ENCODE measurements around the gene PRKCA. TPM values are rescaled to one million over a fixed set of nuclear protein-coding genes. Genes with fewer than 3 reads are reported as not detected.

Gene PRKCA
- total and polyA plus RNA-seq, 2 donors (not counting 3 experiments of a cell fraction or from before 2014, with no cell fraction given), result 7.5 to 34.2 TPM

DNA sequence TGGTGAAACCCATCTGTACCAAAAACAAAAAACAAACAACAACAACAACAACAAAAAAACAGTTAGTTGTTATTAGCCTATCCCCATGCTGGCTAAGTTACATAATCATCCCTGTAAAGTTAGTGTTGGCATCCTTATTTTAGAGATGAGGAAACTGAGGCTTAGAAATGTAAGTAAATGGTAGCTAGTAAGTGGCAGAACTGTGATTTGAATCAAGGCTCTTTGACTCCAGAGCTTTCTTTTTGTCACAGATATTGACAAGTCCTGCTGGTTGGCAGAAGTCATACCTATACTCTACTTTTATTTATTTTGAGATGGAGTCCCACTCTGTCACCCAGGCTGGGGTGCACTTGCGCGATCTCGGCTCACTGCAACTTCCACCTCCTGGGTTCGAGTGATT, 42.1 kb downstream of the PRKCA start:
- Histone ChIP-seq H3K27ac (ENCODE audit: insufficient read depth, low read depth, low read length) (no peak overlapping the region), H3K9me3 (replicated peaks; ENCODE audit: control insufficient read depth, insufficient read depth, low read length) (no peaks in the 10 kb centered on the region), H3K4me1 (ENCODE audit: control insufficient read depth, extremely low read depth, insufficient read depth, low read length) (peaks cover 27% of the 10 kb centered on the region), H4K20me1 (replicated peaks; ENCODE audit: control insufficient read depth, extremely low read depth, insufficient read depth, low read length) (no peaks in the 10 kb centered on the region), H3K4me3 (replicated peaks in 1 of 3; ENCODE audit: insufficient read depth in 1 of 3, low read depth in 1 of 3, low read length in 3 of 3) (no peak overlapping the region), H3K4me2 (ENCODE audit: insufficient read depth, low read length) (no peak overlapping the region), H3K9me1 (replicated peaks; ENCODE audit: control insufficient read depth, extremely low read depth, insufficient read depth, low read length) (no peaks in the 10 kb centered on the region), H3K9ac (replicated peaks; ENCODE audit: extremely low read depth, insufficient read depth, low read length) (no peak overlapping the region), H3K79me2 (ENCODE audit: control insufficient read depth, insufficient read depth, low read length) (peaks cover 9% of the 10 kb centered on the region), H2AFZ (ENCODE audit: low read depth, low read length) (no peak overlapping the region), H3K36me3 (ENCODE audit: control insufficient read depth in 2 of 2, extremely low read depth in 1 of 2, insufficient read depth in 2 of 2, low read length in 2 of 2) (no peaks in the 10 kb centered on the region), H3K27me3 (ENCODE audit: control insufficient read depth in 2 of 2, insufficient read depth in 2 of 2, low read length in 2 of 2) (no peaks in the 10 kb centered on the region)
- dilution Hi-C loops (cut with MboI; ENCODE audit: extremely low pct_ligation_motif_present, low sequenced_read_pairs), result no loop called here
- FAIRE-seq (no peak), DNase-seq (ENCODE audit: low read depth, low spot score) (no peak)
- BruUV-seq (replicated peaks), result no TSS peak
- intact Hi-C loops (cut with micrococcal nuclease), result no loop called here
- POLR2A ChIA-PET, result no interaction called here
- CTCF ChIA-PET, result interaction anchor here (0.7 to 2.5 kb wide), 7 partner anchors 9 to 89 kb away, joined by 3 to 10 read pairs (median 3); no protein-coding TSS in a partner anchor
- TF ChIP-seq FOS (IDR thresholded peaks at IDR 0.05; ENCODE audit: borderline replicate concordance, insufficient read depth, low read length) (no peak), EZH2 (IDR thresholded peaks at IDR 0.05; ENCODE audit: borderline replicate concordance, low read depth, low read length, severe bottlenecking) (no peak), JUN (IDR thresholded peaks at IDR 0.05; ENCODE audit: borderline replicate concordance, insufficient read depth, insufficient read length, low read depth) (no peak), POLR2AphosphoS5 (IDR thresholded peaks at IDR 0.05; ENCODE audit: insufficient read depth, low read depth, low read length) (no peak), GATA2 (IDR thresholded peaks at IDR 0.05; ENCODE audit: insufficient read depth, insufficient read length, low read depth, low read length) (no peak), POLR2A (IDR thresholded peaks at IDR 0.05; ENCODE audit: low read depth, low read length) (no peak), MAX (IDR thresholded peaks at IDR 0.05; ENCODE audit: insufficient read depth, insufficient read length) (no peak), MYC (IDR thresholded peaks at IDR 0.05; ENCODE audit: low read depth, low read length) (no peak)
- TF ChIP-seq, protein P1, sequence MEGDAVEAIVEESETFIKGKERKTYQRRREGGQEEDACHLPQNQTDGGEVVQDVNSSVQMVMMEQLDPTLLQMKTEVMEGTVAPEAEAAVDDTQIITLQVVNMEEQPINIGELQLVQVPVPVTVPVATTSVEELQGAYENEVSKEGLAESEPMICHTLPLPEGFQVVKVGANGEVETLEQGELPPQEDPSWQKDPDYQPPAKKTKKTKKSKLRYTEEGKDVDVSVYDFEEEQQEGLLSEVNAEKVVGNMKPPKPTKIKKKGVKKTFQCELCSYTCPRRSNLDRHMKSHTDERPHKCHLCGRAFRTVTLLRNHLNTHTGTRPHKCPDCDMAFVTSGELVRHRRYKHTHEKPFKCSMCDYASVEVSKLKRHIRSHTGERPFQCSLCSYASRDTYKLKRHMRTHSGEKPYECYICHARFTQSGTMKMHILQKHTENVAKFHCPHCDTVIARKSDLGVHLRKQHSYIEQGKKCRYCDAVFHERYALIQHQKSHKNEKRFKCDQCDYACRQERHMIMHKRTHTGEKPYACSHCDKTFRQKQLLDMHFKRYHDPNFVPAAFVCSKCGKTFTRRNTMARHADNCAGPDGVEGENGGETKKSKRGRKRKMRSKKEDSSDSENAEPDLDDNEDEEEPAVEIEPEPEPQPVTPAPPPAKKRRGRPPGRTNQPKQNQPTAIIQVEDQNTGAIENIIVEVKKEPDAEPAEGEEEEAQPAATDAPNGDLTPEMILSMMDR (IDR thresholded peaks at IDR 0.05; ENCODE audit: extremely low read depth in 1 of 2, insufficient read depth in 1 of 2, low read depth in 1 of 2, low read length in 2 of 2), result no peak

Data from endothelial cell of umbilical vein (primary cell).